ENCODE measurements around the gene IREB2.

IREB2 gene

GRCh38 chr15:78406016-78406585 is 31.9 kb upstream of the IREB2 start:
- no peak for DNase-seq

- DNase-seq = no peak
Observed at GRCh38 chr15:78407608-78408354, 30.2 kb upstream of the IREB2 start.

GRCh38 chr15:78408355-78408640 is 29.7 kb upstream of the IREB2 start:
- DNase-seq = no peak

GRCh38 chr15:78408961-78409360 is 29.1 kb upstream of the IREB2 start:
- DNase-seq = no peak

GRCh38 chr15:78411061-78411460 is 27.0 kb upstream of the IREB2 start:
- DNase-seq = no peak

GRCh38 chr15:78414621-78415250 is 23.3 kb upstream of the IREB2 start:
- no peak for DNase-seq

- no peak for DNase-seq
Observed at GRCh38 chr15:78415284-78415683, 22.7 kb upstream of the IREB2 start.

- DNase-seq = no peak
Observed at GRCh38 chr15:78417754-78418630, 20.0 kb upstream of the IREB2 start.

- no peak for DNase-seq
Observed at GRCh38 chr15:78418686-78419085, 19.3 kb upstream of the IREB2 start.

- DNase-seq = no peak
Observed at GRCh38 chr15:78419367-78419766, 18.6 kb upstream of the IREB2 start.

GRCh38 chr15:78420220-78420619 is 17.8 kb upstream of the IREB2 start:
- no peak for DNase-seq

- DNase-seq = no peak
Observed at GRCh38 chr15:78420766-78421165, 17.2 kb upstream of the IREB2 start.

- DNase-seq = peak; percentile 52
Observed at GRCh38 chr15:78421238-78421965, 16.6 kb upstream of the IREB2 start.

- DNase-seq = peak; percentile 61
Observed at GRCh38 chr15:78422571-78423340, 15.3 kb upstream of the IREB2 start.

GRCh38 chr15:78424673-78425072 is 13.3 kb upstream of the IREB2 start:
- no peak for DNase-seq

GRCh38 chr15:78425643-78426042 is 12.4 kb upstream of the IREB2 start:
- DNase-seq = no peak

GRCh38 chr15:78426300-78426699 is 11.7 kb upstream of the IREB2 start:
- DNase-seq = no peak

GRCh38 chr15:78427953-78428352 is 10.1 kb upstream of the IREB2 start:
- DNase-seq = no peak

GRCh38 chr15:78429477-78429876 is 8.5 kb upstream of the IREB2 start:
- DNase-seq = no peak

- no peak for DNase-seq
Observed at GRCh38 chr15:78431955-78432354, 6.1 kb upstream of the IREB2 start.

GRCh38 chr15:78432664-78433063 is 5.4 kb upstream of the IREB2 start:
- DNase-seq = no peak

- no peak for DNase-seq
Observed at GRCh38 chr15:78434134-78434533, 3.9 kb upstream of the IREB2 start.
